HPDE6-E6E7 (cell line): Measurements from ENCODE around the gene SLC9A2.
A peak's percentile ranks its signal among the peaks of the same experiment; 100 is the strongest.

Experiments
- DNase-seq: peaks from one replicate; pipeline ENCODE4 v3.0.0; 2011; ENCODE audit warnings: missing footprints; ENCODE audit errors: extremely low spot score

Gene SLC9A2

DNA sequence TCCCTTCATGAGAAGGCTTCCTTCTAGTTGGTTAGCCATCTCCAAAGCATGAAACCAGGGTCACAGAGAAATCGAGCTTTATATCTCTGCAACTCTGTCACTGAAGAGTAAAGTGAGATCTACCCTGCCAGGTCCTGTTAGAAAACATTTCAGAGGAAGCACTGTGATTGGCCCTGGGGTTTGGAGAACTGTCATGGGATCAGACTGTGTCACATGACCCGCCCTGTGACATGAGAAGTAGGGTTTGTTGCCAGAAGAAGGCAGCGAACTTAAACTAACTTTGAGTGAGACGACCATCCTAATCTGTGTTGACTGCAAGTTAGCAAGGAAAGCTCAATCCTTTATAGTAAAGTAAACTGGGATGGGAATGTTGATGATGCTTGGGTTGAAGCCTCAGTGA lies 55.5 kb downstream of the SLC9A2 start:
- no peak for DNase-seq

- no peak for DNase-seq
Measured at GRCh38 chr2:102677244-102678215, 58.2 kb downstream of the SLC9A2 start.

GRCh38 chr2:102678442-102678841 lies 59.1 kb downstream of the SLC9A2 start:
- no peak for DNase-seq

DNA sequence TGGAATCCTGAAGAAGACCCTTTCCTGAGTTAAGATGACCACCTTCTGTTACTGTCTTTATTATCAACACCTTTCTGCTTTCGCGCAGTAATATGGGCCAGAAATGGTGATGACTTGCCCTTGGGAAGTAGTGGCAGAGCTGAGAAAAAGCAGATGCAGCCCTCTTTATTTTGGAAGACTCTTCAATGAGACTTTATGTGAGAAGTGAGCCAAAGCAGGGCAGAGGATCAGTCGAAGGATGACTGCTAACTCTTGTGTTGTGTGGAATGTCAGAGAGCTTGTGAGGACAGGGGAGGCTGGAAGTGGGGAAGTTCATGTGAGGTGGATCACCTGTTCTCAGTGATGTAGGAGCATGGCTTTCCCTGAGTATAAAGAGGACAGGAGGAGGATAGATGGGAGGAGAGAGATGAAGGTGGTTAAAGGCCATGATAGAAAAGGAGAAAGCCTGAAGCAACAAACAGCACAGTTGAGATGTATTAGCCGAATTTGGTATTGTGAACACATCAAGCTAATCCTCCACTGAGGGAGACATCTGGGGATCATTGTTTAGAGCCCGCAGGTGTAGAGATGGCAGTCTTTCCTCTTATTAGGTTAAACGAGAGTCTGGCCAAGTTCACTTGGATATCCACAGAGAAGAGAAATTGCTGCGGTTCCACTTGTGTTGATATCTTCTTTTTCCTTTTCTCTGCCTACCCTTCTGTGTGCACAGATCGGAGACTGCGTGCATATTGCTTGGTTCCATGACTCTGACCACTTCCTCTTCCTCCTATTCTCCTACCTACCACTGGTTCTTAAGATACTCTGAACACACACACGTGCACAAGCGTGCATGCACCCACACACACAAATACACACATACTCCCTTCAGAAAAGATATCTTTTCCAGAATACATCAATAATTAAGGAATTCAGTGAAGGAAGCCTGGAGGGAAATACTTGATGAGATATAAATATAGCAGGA lies 67.4 kb downstream of the SLC9A2 start:
- DNase-seq = no peak

- DNase-seq = no peak
Measured at GRCh38 chr2:102690012-102690411, 70.7 kb downstream of the SLC9A2 start.

- DNase-seq = no peak
Measured at GRCh38 chr2:102696463-102696862, 77.1 kb downstream of the SLC9A2 start.

DNA sequence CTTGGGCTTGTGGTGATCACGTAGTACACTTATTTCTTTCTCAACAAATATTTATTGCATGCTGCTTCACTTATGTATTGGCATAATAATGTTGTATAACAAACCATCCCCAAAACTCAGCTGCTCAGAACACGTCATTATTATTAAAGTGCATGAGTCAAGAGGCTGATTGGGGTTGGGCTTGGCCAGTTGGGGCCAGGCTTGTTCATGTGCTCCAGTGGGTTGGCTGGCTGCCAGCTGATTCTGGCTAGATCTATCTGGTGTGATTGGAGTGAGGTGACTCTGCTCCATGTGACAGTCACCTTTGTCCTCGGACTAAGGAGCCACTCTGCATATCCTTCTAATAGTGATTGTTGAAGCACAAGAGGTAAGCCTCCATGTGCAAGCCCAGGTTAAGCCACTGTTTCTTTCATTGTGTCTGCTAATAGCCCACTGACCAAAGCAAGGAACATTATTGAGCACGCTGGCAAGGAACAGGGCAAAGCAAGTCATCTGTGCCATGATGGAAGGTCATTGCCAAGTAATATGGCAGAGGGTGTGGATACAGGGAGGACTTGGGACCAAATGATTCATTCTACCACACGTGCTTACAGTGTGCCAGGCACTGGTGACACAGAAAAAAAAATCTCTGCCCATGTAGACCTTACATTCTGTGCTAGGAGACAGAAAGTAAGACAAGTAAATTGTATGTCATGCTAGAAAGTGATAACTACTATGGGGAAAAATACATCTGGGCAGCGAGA lies 79.2 kb downstream of the SLC9A2 start:
- DNase-seq = peak; percentile 45

- DNase-seq = no peak
Measured at GRCh38 chr2:102703305-102703704, 84.0 kb downstream of the SLC9A2 start.

GRCh38 chr2:102703748-102704147 lies 84.4 kb downstream of the SLC9A2 start:
- DNase-seq = peak; percentile 41

GRCh38 chr2:102704531-102704930 lies 85.2 kb downstream of the SLC9A2 start:
- no peak for DNase-seq

DNA sequence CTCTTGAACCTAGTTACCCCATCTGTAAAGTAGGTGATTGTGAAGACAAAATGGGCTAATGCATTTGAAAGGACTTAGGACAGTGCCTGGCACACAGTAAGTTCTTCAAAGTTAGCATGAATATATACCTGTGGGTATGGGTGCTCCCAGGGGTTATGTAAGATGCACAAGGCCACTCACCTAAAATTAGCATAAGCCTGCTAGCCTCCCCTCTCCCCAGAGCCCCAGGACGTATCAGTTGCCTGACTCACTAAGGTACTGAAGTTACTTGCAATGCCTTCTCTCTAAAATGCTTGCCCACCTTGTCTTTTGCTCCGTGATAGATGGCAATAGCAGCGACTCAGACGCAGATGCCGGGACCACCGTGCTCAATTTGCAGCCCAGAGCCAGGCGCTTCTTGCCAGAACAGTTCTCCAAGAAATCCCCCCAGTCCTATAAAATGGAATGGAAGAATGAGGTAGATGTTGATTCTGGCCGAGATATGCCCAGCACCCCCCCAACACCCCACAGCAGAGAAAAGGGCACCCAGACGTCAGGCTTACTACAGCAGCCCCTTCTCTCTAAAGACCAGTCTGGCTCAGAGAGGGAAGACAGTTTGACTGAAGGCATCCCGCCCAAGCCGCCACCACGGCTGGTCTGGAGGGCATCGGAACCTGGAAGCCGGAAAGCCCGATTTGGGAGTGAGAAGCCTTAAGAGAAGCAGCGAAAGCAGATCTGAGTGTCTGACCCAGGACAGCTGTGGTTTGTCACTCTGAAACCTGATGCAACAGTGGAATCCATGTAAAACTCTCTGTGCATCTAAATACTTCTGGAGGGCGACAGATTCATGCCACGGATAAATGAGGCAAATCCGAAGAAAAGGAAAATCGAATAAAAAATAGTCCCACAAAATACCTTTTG lies 88.7 kb downstream of the SLC9A2 start:
- no peak for DNase-seq

- peak; percentile 81 for DNase-seq
Measured at GRCh38 chr2:102708847-102709559, 89.7 kb downstream of the SLC9A2 start.

DNA sequence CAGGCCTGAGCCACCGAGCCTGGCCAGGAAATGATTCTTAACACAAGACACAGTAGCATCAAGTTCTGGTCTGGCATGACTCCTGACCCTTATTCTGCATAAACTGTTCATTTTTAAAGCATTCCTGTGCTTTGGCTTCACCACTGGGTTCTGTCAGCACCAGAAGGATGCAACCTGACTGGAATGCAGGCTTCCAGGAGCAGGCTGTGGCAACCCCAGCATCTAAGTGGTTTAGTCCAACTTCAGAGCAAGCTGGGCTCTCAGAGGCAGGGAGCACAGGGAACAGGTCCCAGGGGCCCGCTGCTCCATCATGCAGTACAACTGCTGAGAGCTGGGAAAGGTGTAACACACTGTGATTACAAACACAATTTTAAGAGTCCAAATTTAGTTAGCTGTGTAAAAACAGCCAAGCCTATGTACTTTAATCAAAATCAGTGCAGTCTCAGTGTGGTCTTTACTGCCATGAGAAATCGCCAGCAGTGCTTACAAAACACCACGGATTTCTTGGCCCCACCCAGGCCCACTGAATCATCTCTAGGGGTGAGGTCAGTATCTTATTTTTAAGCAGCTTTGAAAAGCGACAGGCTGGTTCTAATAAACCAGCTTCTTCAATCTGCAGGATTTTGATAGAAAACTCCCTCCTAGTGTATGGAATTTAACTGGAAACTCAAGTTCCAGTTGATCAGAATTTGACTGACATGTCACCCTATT lies 98.1 kb downstream of the SLC9A2 start:
- DNase-seq = peak; percentile 49

- no peak for DNase-seq
Measured at GRCh38 chr2:102718387-102719316, 99.3 kb downstream of the SLC9A2 start.

- DNase-seq = no peak
Measured at GRCh38 chr2:102724016-102724490, 104.7 kb downstream of the SLC9A2 start.

DNA sequence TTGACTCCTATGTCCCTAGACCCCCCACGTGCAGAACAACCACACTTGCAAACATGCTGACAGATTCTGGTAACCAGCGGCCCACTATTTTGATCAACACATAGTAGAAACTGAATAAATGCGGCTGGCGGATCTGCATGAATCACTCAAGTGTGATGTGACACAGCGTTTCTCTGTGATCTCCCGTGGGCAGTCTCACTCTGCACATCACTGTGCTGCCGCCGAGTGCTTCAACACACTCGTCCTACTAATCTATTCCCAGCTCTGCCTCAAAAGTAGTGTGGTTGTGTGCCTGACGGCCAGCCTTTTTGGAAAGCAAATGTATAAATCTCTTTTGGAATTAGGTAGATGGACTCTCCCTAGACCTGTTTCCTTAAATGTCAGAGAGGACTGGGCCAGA lies 105.2 kb downstream of the SLC9A2 start:
- DNase-seq = no peak

- DNase-seq = no peak
Measured at GRCh38 chr2:102726128-102727087, 107.1 kb downstream of the SLC9A2 start.
